ENCODE measurements around the gene NLGN2.

NLGN2 gene

GRCh38 chr17:7408863-7409262 lies 1.2 kb downstream of the NLGN2 start:
- ATAC-seq (replicated peaks; ENCODE audit: extremely low read depth, poor library complexity, severe bottlenecking) = no peak
- no peaks in the 10 kb centered on the region for H3K9me3 Mint-ChIP-seq
- no peaks in the 10 kb centered on the region for H3K27me3 Mint-ChIP-seq
- peaks cover 7% of the 10 kb centered on the region for H3K36me3 Mint-ChIP-seq (ENCODE audit: insufficient read depth)
- peaks cover 7% of the 10 kb centered on the region for H3K4me1 Mint-ChIP-seq
- H3K27ac Mint-ChIP-seq (ENCODE audit: low read depth) = no peak overlapping the region
- peak overlapping the region; percentile 14 for H3K4me3 Mint-ChIP-seq
- no peak for DNase-seq (ENCODE audit: low spot score in 2 of 2)

DNA sequence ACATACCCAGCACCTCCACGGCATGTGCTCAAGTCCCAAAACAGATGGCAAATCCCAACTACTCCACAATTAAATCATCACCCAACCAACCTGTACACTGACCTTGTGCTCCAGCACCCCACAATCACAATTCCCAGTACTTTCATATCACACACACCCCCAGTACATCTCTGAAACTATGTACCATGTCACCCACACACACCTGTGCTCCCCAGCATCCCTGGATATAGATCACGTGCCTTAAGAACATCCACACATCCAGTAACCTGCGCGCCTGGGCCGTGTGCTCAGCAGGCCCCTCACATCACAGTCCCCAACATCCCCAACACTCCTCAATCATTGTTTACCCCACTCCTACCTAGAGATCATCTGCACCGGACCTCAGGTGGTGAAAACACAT lies 2.1 kb downstream of the NLGN2 start:
- DNase-seq (ENCODE audit: low spot score in 2 of 2) = no peak
- Mint-ChIP-seq H3K9me3 (no peaks in the 10 kb centered on the region), H3K4me3 (no peak overlapping the region), H3K27me3 (no peaks in the 10 kb centered on the region), H3K36me3 (ENCODE audit: insufficient read depth) (peaks cover 3% of the 10 kb centered on the region), H3K27ac (ENCODE audit: low read depth) (no peak overlapping the region), H3K4me1 (no peaks in the 10 kb centered on the region)
- no peak for ATAC-seq (replicated peaks; ENCODE audit: extremely low read depth, poor library complexity, severe bottlenecking)

DNA sequence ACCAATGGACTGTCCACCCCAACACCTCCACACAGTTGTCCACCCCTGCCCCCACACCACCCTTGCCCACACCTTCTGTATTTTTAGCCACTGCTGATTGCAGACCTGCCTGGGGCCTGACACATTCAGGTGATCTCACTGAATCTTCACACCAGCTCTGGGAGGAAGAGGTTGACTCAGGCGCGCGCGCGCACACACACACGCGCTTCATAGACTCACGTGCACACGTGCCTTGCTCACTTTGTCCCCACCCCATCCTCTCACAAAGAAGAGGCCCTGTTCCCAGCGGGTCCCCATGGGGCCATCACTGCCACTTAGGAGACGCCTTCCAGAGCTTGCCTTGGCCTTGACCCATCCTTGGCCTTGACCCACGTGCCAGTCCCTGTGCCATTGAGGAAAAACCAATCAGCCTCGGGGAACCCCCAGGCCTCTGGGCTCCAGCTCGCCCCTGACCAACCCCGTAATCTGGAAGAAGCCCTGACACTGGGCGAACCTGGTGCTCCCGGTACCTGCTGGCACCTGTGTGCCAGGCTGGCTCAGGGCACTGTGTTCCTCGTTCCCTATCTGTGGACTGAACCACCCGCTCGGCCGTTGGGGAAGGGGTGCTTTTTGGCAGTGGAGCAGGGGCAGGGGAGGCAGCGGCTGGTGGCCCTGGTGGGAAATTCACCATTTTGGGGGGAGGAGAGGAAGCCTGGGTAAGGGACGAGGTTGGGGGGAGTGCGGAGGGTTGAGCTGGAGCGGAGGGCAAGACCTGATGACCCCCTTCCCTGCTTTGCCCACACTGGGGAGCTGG lies 3.2 kb downstream of the NLGN2 start:
- ATAC-seq (replicated peaks; ENCODE audit: extremely low read depth, poor library complexity, severe bottlenecking) (no peak), DNase-seq (ENCODE audit: low spot score in 2 of 2) (no peak)
- H3K4me1 Mint-ChIP-seq = no peaks in the 10 kb centered on the region
- H3K27me3 Mint-ChIP-seq = no peaks in the 10 kb centered on the region
- H3K9me3 Mint-ChIP-seq = no peaks in the 10 kb centered on the region
- peaks cover 3% of the 10 kb centered on the region for H3K36me3 Mint-ChIP-seq (ENCODE audit: insufficient read depth)
- H3K27ac Mint-ChIP-seq (ENCODE audit: low read depth) = no peak overlapping the region
- no peak overlapping the region for H3K4me3 Mint-ChIP-seq

- H3K4me3 Mint-ChIP-seq = no peak overlapping the region
- ATAC-seq (replicated peaks; ENCODE audit: extremely low read depth, poor library complexity, severe bottlenecking) (no peak), DNase-seq (ENCODE audit: low spot score in 2 of 2) (no peak)
- H3K36me3 Mint-ChIP-seq (ENCODE audit: insufficient read depth) = peaks cover 3% of the 10 kb centered on the region
- no peaks in the 10 kb centered on the region for H3K9me3 Mint-ChIP-seq
- no peaks in the 10 kb centered on the region for H3K27me3 Mint-ChIP-seq
- H3K27ac Mint-ChIP-seq (ENCODE audit: low read depth) = no peak overlapping the region
- no peaks in the 10 kb centered on the region for H3K4me1 Mint-ChIP-seq
Measured at GRCh38 chr17:7411427-7411750, 3.7 kb downstream of the NLGN2 start.

DNA sequence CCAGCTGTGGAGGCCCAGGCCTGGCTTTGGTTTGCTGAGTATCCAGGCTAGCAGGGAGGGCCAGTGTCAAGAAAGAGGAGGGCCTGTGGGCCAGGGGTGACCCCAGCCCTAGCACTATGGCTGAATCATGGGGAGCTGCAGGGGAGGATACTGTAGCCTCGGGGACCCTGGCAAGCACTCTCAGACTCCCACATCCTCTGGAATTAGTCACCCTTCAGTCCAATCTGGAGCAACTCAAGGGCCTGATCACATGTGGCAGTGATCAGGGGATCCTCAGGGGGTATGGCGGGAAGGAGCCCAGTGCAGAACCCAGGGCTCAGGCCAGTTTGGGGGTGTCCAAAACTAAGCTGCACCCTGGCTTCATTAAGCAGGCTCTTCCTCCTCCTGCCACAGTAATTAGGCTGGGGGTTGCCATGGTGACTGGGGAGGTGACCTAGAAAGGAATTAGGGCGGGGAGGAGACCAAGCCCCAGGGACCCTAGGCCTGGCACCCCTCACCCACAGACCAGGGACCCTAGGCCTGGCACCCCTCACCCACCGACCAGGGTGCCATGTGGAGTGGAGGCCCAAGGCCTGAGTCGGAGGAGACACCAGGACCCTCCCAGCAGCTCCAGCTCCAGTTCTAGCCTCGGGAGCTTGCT lies 5.8 kb downstream of the NLGN2 start:
- H3K4me3 Mint-ChIP-seq = no peak overlapping the region
- H3K27ac Mint-ChIP-seq (ENCODE audit: low read depth) = no peak overlapping the region
- H3K4me1 Mint-ChIP-seq = no peaks in the 10 kb centered on the region
- no peaks in the 10 kb centered on the region for H3K27me3 Mint-ChIP-seq
- DNase-seq (ENCODE audit: low spot score in 2 of 2) (no peak), ATAC-seq (replicated peaks; ENCODE audit: extremely low read depth, poor library complexity, severe bottlenecking) (no peak)
- H3K36me3 Mint-ChIP-seq (ENCODE audit: insufficient read depth) = peaks cover 2% of the 10 kb centered on the region
- H3K9me3 Mint-ChIP-seq = no peaks in the 10 kb centered on the region

- Mint-ChIP-seq H3K9me3 (no peaks in the 10 kb centered on the region), H3K27ac (ENCODE audit: low read depth) (no peak overlapping the region), H3K27me3 (peaks cover 11% of the 10 kb centered on the region), H3K4me3 (no peak overlapping the region), H3K4me1 (no peaks in the 10 kb centered on the region), H3K36me3 (ENCODE audit: insufficient read depth) (peaks cover 2% of the 10 kb centered on the region)
- DNase-seq (ENCODE audit: low spot score in 2 of 2) (no peak), ATAC-seq (replicated peaks; ENCODE audit: extremely low read depth, poor library complexity, severe bottlenecking) (no peak)
Measured at GRCh38 chr17:7414837-7415236, 7.2 kb downstream of the NLGN2 start.

DNA sequence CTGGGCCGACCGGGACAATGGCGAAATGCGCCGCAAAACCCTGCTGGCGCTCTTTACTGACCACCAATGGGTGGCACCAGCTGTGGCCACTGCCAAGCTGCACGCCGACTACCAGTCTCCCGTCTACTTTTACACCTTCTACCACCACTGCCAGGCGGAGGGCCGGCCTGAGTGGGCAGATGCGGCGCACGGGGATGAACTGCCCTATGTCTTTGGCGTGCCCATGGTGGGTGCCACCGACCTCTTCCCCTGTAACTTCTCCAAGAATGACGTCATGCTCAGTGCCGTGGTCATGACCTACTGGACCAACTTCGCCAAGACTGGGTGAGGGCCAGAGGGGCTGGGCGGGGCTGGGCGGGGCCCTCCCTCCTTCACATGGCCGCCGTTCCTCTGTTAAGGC lies 8.1 kb downstream of the NLGN2 start:
- Mint-ChIP-seq H3K27me3 (peaks cover 11% of the 10 kb centered on the region), H3K4me3 (no peak overlapping the region), H3K27ac (ENCODE audit: low read depth) (no peak overlapping the region), H3K4me1 (no peaks in the 10 kb centered on the region), H3K9me3 (no peaks in the 10 kb centered on the region), H3K36me3 (ENCODE audit: insufficient read depth) (peaks cover 2% of the 10 kb centered on the region)
- no peak for DNase-seq (ENCODE audit: low spot score in 2 of 2)
- no peak for ATAC-seq (replicated peaks; ENCODE audit: extremely low read depth, poor library complexity, severe bottlenecking)

GRCh38 chr17:7416323-7416722 lies 8.7 kb downstream of the NLGN2 start:
- no peaks in the 10 kb centered on the region for H3K9me3 Mint-ChIP-seq
- H3K4me3 Mint-ChIP-seq = no peak overlapping the region
- H3K4me1 Mint-ChIP-seq = no peaks in the 10 kb centered on the region
- DNase-seq (ENCODE audit: low spot score in 2 of 2) = no peak
- no peak for ATAC-seq (replicated peaks; ENCODE audit: extremely low read depth, poor library complexity, severe bottlenecking)
- H3K27me3 Mint-ChIP-seq = peaks cover 11% of the 10 kb centered on the region
- peaks cover 2% of the 10 kb centered on the region for H3K36me3 Mint-ChIP-seq (ENCODE audit: insufficient read depth)
- H3K27ac Mint-ChIP-seq (ENCODE audit: low read depth) = no peak overlapping the region

DNA sequence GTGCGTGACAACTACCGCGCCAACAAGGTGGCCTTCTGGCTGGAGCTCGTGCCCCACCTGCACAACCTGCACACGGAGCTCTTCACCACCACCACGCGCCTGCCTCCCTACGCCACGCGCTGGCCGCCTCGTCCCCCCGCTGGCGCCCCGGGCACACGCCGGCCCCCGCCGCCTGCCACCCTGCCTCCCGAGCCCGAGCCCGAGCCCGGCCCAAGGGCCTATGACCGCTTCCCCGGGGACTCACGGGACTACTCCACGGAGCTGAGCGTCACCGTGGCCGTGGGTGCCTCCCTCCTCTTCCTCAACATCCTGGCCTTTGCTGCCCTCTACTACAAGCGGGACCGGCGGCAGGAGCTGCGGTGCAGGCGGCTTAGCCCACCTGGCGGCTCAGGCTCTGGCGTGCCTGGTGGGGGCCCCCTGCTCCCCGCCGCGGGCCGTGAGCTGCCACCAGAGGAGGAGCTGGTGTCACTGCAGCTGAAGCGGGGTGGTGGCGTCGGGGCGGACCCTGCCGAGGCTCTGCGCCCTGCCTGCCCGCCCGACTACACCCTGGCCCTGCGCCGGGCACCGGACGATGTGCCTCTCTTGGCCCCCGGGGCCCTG lies 9.5 kb downstream of the NLGN2 start:
- no peak overlapping the region for H3K4me3 Mint-ChIP-seq
- peaks cover 11% of the 10 kb centered on the region for H3K27me3 Mint-ChIP-seq
- no peaks in the 10 kb centered on the region for H3K4me1 Mint-ChIP-seq
- H3K36me3 Mint-ChIP-seq (ENCODE audit: insufficient read depth) = peaks cover 2% of the 10 kb centered on the region
- no peaks in the 10 kb centered on the region for H3K9me3 Mint-ChIP-seq
- H3K27ac Mint-ChIP-seq (ENCODE audit: low read depth) = no peak overlapping the region
- DNase-seq (ENCODE audit: low spot score in 2 of 2) (no peak), ATAC-seq (replicated peaks; ENCODE audit: extremely low read depth, poor library complexity, severe bottlenecking) (no peak)

DNA sequence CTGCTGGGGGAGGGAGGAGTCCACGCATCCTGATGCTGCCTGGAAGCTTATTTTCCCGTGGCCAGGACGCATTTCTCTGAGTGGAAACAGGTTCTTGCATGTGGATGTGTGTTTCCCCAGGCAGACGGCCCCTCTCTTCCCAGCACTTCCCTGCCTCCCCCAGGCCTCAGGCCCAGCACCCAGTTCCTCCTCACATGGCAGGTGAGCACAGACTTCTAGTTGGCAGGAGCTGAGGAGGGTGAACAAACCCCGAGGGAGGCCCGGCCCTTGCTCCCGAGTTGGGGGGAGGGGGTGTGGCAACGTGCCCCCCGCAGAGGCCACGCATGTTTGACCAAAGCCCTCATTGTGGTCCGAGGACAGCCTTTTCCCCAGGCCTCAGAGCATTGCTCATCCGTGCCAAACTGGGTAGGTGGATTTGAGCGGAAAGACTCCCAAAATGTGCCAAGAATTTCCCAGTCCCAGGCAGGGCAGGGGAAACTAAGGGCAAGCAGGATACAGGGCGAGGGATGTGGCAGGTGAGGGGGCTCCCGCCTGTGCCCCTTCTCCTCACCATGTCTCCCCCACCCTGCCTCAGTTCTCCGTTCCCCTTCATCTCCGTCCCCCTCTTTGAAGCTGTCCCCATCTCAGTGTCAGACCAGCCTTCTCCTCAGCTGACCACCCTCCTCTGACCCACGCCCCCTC lies 11.0 kb downstream of the NLGN2 start:
- ATAC-seq (replicated peaks; ENCODE audit: extremely low read depth, poor library complexity, severe bottlenecking) = no peak
- H3K27ac Mint-ChIP-seq (ENCODE audit: low read depth) = no peak overlapping the region
- H3K27me3 Mint-ChIP-seq = peaks cover 11% of the 10 kb centered on the region
- no peaks in the 10 kb centered on the region for H3K4me1 Mint-ChIP-seq
- DNase-seq (ENCODE audit: low spot score in 2 of 2) = no peak
- H3K4me3 Mint-ChIP-seq = no peak overlapping the region
- H3K9me3 Mint-ChIP-seq = no peaks in the 10 kb centered on the region
- H3K36me3 Mint-ChIP-seq (ENCODE audit: insufficient read depth) = no peaks in the 10 kb centered on the region

DNA sequence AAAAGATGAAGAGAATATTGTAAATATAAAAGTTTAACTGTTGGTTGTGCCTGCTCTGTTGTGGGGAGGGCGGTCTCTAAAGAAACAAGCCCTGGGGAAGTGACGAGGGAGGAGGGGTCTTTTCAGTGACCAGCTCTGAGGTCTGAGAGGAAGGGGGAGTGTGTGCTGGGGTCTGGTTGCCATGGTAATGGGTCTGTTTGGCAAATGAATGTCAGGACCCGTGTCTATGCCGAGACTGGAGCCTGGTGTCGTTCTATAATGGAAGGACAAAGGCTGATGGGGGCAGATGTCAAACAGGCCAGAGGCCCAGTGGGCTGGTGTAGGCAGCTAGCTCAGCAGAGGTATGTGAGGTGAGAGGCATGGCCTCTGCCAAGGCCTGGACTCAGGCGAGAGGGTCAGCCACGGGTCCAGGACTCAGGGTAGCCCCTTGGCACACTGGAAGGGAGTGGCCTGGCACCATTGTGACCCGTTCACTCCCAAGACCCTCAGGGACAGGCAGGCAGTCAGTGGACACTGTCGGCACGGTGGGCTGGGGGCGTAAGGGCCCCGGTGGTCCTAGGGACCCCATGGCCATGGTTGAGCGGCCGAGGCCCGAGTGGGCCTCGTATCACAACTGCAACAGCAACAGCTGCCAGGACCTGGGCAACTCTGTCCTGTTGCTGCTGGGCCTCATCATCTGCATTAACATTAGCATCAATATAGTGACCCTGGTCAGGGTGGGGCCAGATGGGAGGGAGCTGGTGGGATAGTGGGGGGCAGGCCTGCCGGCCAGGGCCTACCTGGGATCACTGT lies 12.4 kb downstream of the NLGN2 start, which contains the start of gene SPEM1:
TSS of gene SPEM1 (plus strand) at position 506 of the 792 bp plus-strand sequence. CDS start at position 567, 61 bp downstream.
- Mint-ChIP-seq H3K9me3 (no peaks in the 10 kb centered on the region), H3K4me3 (no peak within 1 kb of the TSS), H3K4me1 (no peaks in the 10 kb centered on the region), H3K27ac (ENCODE audit: low read depth) (no peak within 1 kb of the TSS), H3K27me3 (peaks cover 11% of the 10 kb centered on the region), H3K36me3 (ENCODE audit: insufficient read depth) (no peaks in the 10 kb centered on the region)
- no peak for ATAC-seq (replicated peaks; ENCODE audit: extremely low read depth, poor library complexity, severe bottlenecking)
- DNase-seq (ENCODE audit: low spot score in 2 of 2) = no peak

DNA sequence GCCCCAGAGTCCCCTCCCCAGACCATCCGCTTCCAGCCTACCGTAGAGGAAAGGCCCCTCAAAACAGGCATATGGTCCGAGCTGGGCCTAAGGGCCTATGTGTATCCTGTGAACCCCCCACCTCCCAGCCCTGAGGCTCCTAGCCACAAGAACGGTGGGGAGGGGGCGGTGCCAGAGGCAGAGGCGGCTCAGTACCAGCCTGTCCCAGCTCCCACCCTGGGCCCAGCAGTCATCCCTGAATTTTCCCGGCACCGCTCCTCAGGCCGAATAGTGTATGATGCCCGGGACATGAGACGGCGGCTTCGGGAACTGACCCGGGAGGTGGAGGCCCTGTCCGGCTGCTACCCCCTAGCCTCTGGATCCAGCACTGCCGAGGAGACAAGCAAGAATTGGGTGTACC lies 13.5 kb downstream of the NLGN2 start:
- no peaks in the 10 kb centered on the region for H3K9me3 Mint-ChIP-seq
- peaks cover 11% of the 10 kb centered on the region for H3K27me3 Mint-ChIP-seq
- ATAC-seq (replicated peaks; ENCODE audit: extremely low read depth, poor library complexity, severe bottlenecking) = no peak
- H3K36me3 Mint-ChIP-seq (ENCODE audit: insufficient read depth) = peaks cover 2% of the 10 kb centered on the region
- no peak for DNase-seq (ENCODE audit: low spot score in 2 of 2)
- H3K27ac Mint-ChIP-seq (ENCODE audit: low read depth) = no peak overlapping the region
- H3K4me1 Mint-ChIP-seq = no peaks in the 10 kb centered on the region
- no peak overlapping the region for H3K4me3 Mint-ChIP-seq
